ENCODE data around the gene CPNE9. TPM values are rescaled to one million over a fixed set of nuclear protein-coding genes. Genes with fewer than 3 reads are reported as not detected.
A peak's percentile ranks its signal among the peaks of the same experiment; 100 is the strongest.

CPNE9 gene
- total RNA-seq, 6 donors from 2014 or later, result 0.20 to 0.39 (median 0.30) TPM; not detected in 3

DNA sequence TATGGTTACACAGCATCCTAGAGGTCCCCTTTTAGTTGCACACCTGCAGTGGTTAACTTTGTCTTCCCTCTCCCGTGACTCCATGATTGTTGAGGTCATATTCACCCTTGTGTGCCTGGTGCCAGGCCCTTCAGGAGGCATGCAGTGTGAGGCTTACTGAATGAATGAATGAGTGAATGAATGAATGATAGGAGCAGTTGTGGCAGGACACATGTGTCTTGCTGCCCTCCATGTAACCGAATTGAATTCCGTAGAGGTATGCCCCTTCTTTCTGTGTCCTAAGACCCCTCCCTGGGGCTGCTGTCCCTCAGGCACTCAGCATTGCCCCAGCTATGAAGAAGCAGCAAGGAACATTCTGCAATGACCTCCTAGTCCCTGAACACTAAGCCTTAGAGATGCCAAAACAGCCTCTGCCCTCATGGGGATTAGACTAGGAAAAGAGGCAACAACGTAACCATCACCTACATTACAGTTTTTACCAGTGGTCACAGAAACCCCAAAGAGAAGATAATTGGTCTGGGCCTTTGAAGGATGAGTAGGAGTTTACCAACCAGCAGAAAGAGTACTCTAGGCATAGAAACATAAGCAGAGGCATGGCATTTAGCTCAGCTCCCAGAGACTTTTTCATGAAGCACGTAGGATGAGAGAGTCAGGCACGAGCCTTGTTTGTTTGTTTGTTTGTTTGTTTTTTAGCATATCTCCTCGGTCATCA lies 22.5 kb upstream of the CPNE9 start:
- Histone ChIP-seq H3K9me3 (no peaks in the 10 kb centered on the region), H3K4me3 (no peak overlapping the region), H3K4me1 (no peaks in the 10 kb centered on the region), H3K27ac (peak overlapping the region in 1 of 4 donors; percentile 25), H3K27me3 (no peaks in the 10 kb centered on the region), H3K36me3 (peaks cover 55 to 100% (median 100%) of the 10 kb centered on the region in 4 donors)
- 87 to 88% methylated on average over 7 of the region's 7 CpGs for WGBS, 2 donors
- no peak for DNase-seq
- TF ChIP-seq POLR2A (IDR thresholded peaks at IDR 0.05) (no peak), POLR2AphosphoS5 (IDR thresholded peaks at IDR 0.05) (no peak), EP300 (IDR thresholded peaks at IDR 0.05) (no peak)
- TF ChIP-seq, protein P1, sequence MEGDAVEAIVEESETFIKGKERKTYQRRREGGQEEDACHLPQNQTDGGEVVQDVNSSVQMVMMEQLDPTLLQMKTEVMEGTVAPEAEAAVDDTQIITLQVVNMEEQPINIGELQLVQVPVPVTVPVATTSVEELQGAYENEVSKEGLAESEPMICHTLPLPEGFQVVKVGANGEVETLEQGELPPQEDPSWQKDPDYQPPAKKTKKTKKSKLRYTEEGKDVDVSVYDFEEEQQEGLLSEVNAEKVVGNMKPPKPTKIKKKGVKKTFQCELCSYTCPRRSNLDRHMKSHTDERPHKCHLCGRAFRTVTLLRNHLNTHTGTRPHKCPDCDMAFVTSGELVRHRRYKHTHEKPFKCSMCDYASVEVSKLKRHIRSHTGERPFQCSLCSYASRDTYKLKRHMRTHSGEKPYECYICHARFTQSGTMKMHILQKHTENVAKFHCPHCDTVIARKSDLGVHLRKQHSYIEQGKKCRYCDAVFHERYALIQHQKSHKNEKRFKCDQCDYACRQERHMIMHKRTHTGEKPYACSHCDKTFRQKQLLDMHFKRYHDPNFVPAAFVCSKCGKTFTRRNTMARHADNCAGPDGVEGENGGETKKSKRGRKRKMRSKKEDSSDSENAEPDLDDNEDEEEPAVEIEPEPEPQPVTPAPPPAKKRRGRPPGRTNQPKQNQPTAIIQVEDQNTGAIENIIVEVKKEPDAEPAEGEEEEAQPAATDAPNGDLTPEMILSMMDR (IDR thresholded peaks at IDR 0.05), result no peak
- no peak for ATAC-seq (ENCODE audit: low FRiP score in 2 of 2)

DNA sequence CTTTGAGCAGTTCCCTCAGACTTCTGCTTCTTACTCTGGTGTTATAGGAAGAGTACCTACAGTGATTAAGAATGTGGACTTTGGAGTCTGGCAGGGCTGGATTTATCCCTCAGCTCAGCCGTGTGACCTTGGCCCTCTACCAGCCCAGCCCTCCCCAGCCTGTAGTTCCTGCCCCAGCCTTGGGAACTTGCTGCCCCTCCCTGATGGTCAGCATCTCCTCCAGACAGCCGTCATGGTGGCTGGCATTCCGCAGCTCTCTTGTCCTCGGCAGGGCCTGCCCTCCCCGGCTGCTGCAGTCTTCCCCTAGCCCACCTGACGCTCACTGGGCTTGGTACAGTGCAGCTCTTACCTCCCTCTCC lies 21.9 kb upstream of the CPNE9 start:
- Histone ChIP-seq H3K27ac (peak overlapping the region in 1 of 4 donors; percentile 25), H3K36me3 (peaks cover 55 to 100% (median 100%) of the 10 kb centered on the region in 4 donors), H3K9me3 (no peaks in the 10 kb centered on the region), H3K27me3 (no peaks in the 10 kb centered on the region), H3K4me1 (no peaks in the 10 kb centered on the region), H3K4me3 (no peak overlapping the region)
- TF ChIP-seq POLR2A (IDR thresholded peaks at IDR 0.05) (no peak), EP300 (IDR thresholded peaks at IDR 0.05) (no peak), POLR2AphosphoS5 (IDR thresholded peaks at IDR 0.05) (no peak)
- TF ChIP-seq, protein P1 (IDR thresholded peaks at IDR 0.05), result no peak
- 86 to 96% methylated on average over 6 of the region's 6 CpGs for WGBS, 2 donors
- DNase-seq, result no peak
- ATAC-seq (ENCODE audit: low FRiP score in 2 of 2), result peak; percentile 14 to 28

DNA sequence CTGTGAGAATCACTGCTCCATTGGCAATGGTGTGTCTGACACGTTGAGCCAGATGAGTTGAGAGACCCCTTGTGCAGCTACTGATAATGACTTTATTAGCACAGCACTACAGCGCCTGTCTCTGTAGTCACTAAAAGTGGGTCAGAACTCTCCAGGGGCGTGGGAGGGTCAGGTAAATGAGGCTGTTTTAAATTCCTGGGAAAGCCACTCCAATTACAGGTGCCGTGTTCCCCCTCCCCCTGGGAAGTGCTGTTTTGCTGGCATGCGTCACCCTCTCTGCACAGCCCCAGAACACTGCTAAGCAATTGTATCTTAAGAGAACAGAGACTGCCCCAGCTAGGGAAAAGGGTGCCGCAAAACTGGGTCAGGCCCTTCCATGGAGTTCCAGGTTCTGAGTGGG lies 21.5 kb upstream of the CPNE9 start:
- peaks cover 52 to 100% (median 100%) of the 10 kb centered on the region in 4 donors for H3K36me3 ChIP-seq
- ATAC-seq (ENCODE audit: low FRiP score in 2 of 2), result no peak

DNA sequence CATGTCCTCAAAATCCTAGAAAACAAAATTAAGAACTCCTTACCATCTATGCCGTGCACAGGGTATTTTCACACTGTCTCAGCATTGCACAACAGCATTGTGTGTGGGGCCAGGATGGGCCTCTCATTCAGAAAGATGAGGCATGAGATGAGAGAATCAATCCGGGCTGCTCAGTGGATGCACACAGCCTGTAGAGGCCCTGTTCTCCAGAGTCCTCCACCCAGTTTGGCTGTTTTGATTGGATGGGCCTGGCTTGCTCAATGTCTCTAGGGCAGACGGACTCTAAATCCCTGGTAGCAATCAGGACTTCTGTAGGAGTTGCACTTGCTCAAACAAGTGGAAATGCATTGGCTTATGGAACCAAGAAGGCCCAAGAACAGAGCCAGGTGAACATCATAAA lies 20.2 kb upstream of the CPNE9 start:
- Histone ChIP-seq H3K36me3 (peaks cover 45 to 100% (median 100%) of the 10 kb centered on the region in 4 donors), H3K4me3 (no peak overlapping the region), H3K4me1 (no peaks in the 10 kb centered on the region), H3K27me3 (no peaks in the 10 kb centered on the region), H3K9me3 (no peaks in the 10 kb centered on the region), H3K27ac (no peak overlapping the region)
- TF ChIP-seq, protein P1 (IDR thresholded peaks at IDR 0.05), result no peak
- TF ChIP-seq POLR2A (IDR thresholded peaks at IDR 0.05), result no peak
- no peak for TF ChIP-seq EP300 (IDR thresholded peaks at IDR 0.05)
- no peak for TF ChIP-seq POLR2AphosphoS5 (IDR thresholded peaks at IDR 0.05)
- WGBS, 2 donors, result 84 to 94% methylated on average over 2 to 3 of the region's 3 CpGs
- ATAC-seq (ENCODE audit: low FRiP score in 2 of 2) (no peak), DNase-seq (no peak)

More for the DNA sequence above, 21.5 kb upstream of the CPNE9 start:
- DNase-seq, result no peak
- no peaks in the 10 kb centered on the region for H3K27me3 ChIP-seq
- H3K4me3 ChIP-seq, result no peak overlapping the region
- peak overlapping the region in 1 of 4 donors; percentile 25 for H3K27ac ChIP-seq
- 88 to 100% methylated on average over 6 of the region's 6 CpGs for WGBS, 2 donors
- no peaks in the 10 kb centered on the region for H3K4me1 ChIP-seq
- no peaks in the 10 kb centered on the region for H3K9me3 ChIP-seq
- TF ChIP-seq POLR2A (IDR thresholded peaks at IDR 0.05) (no peak), EP300 (IDR thresholded peaks at IDR 0.05) (no peak), POLR2AphosphoS5 (IDR thresholded peaks at IDR 0.05) (no peak)
- TF ChIP-seq, protein P1 (IDR thresholded peaks at IDR 0.05), result no peak
